ENCODE data around the gene SLC25A39.
"Not testable (repeated sequence)": the region's sequence is repeated elsewhere in the genome, so short reads cannot be mapped to it uniquely, and the experiment has no call there.

The SLC25A39 gene

GRCh38 chr17:44335564-44335963 is 10.9 kb upstream of the SLC25A39 start:
- no peak for DNase-seq (ENCODE audit: low spot score)

GRCh38 chr17:44334727-44335126 is 10.1 kb upstream of the SLC25A39 start:
- no peak for DNase-seq (ENCODE audit: low spot score)

- DNase-seq (ENCODE audit: low spot score): no peak
Measured at GRCh38 chr17:44334315-44334714, 9.7 kb upstream of the SLC25A39 start.

GRCh38 chr17:44333371-44333770 is 8.7 kb upstream of the SLC25A39 start:
- DNase-seq (ENCODE audit: low spot score): no peak

- DNase-seq (ENCODE audit: low spot score): peak; percentile 68
Measured at GRCh38 chr17:44331249-44331760, 6.7 kb upstream of the SLC25A39 start.

GRCh38 chr17:44330263-44330662 is 5.6 kb upstream of the SLC25A39 start:
- DNase-seq (ENCODE audit: low spot score): not testable (repeated sequence)

GRCh38 chr17:44329516-44329915 is 4.9 kb upstream of the SLC25A39 start:
- DNase-seq (ENCODE audit: low spot score): not testable (repeated sequence)

- no peak for DNase-seq (ENCODE audit: low spot score)
Measured at GRCh38 chr17:44327715-44328449, 3.3 kb upstream of the SLC25A39 start.

- peak; percentile 96 for DNase-seq (ENCODE audit: low spot score)
Measured at GRCh38 chr17:44326861-44327444, 2.3 kb upstream of the SLC25A39 start.

GRCh38 chr17:44324092-44324570 is 492 bp downstream of the SLC25A39 start:
- no peak for DNase-seq (ENCODE audit: low spot score)

GRCh38 chr17:44323359-44324091 is 1.1 kb downstream of the SLC25A39 start:
- no peak for DNase-seq (ENCODE audit: low spot score)

GRCh38 chr17:44322236-44322895 is 2.3 kb downstream of the SLC25A39 start:
- DNase-seq (ENCODE audit: low spot score): no peak

- DNase-seq (ENCODE audit: low spot score): no peak
Measured at GRCh38 chr17:44321246-44322120, 3.1 kb downstream of the SLC25A39 start.

GRCh38 chr17:44320066-44320465 is 4.6 kb downstream of the SLC25A39 start:
- DNase-seq (ENCODE audit: low spot score): no peak

GRCh38 chr17:44318077-44318892 is 6.3 kb downstream of the SLC25A39 start:
- no peak for DNase-seq (ENCODE audit: low spot score)

- DNase-seq (ENCODE audit: low spot score): no peak
Measured at GRCh38 chr17:44317545-44317944, 7.1 kb downstream of the SLC25A39 start.

GRCh38 chr17:44315760-44316731 is 8.6 kb downstream of the SLC25A39 start:
- no peak for DNase-seq (ENCODE audit: low spot score)

GRCh38 chr17:44314869-44315661 is 9.6 kb downstream of the SLC25A39 start:
- DNase-seq (ENCODE audit: low spot score): no peak

Measured in COLO829 (cell line).